HG03045 (cell line): Measurements from ENCODE around the gene ZBED4.

ENCODE experiments used
- ATAC-seq: cut with Tn5 transposase; IDR thresholded peaks from one replicate; pipeline ENCODE4 v1.9.1; 2021; ENCODE audit warnings: mild to moderate bottlenecking, moderate library complexity; ENCODE audit not compliant: unreplicated experiment

The ZBED4 gene

DNA sequence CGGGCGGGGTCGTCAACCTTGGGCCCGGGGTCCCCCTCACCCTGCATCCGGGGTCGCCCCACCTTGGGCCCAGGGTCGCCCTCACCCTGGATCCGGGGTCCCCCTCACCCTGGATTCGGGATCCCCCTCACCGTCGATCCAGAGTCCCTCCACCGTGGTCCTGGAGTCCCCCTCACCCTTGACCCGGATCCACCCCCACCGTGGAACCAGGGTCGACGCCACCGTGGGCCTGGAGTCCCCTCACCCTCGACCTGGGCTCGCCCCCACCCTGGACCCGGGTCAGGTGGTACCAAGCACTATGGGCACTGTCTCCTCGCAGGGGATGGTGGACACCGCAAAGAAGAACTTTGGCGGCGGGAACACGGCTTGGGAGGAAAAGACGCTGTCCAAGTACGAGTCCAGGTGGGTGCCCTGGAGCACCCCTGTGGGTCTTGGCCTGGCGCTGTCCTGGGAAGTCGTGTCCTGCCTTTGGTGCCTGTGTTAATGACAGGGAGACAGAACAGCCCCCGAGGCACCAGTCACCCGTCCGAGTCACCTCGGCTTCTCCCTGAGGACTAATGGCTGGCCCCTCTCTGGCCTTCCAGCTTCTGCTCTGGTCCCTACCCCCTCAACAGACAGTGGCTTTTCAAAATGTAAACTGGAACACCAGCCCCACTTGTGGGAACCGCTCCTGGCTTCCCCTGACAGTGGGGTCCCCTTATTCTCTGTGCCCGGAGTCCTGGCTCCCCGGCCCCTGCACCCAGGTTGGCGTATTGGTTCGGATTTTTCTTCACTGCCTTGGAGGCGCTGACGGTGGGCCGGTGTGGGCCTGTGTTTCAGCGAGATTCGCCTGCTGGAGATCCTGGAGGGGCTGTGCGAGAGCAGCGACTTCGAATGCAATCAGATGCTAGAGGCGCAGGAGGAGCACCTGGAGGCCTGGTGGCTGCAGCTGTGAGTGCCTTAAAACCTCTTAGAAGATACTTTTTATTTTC lies 65.6 kb downstream of the ZBED4 start:
- peak; percentile 5 for ATAC-seq

GRCh38 chr22:49920859-49921258 lies 67.2 kb downstream of the ZBED4 start:
- no peak for ATAC-seq

DNA sequence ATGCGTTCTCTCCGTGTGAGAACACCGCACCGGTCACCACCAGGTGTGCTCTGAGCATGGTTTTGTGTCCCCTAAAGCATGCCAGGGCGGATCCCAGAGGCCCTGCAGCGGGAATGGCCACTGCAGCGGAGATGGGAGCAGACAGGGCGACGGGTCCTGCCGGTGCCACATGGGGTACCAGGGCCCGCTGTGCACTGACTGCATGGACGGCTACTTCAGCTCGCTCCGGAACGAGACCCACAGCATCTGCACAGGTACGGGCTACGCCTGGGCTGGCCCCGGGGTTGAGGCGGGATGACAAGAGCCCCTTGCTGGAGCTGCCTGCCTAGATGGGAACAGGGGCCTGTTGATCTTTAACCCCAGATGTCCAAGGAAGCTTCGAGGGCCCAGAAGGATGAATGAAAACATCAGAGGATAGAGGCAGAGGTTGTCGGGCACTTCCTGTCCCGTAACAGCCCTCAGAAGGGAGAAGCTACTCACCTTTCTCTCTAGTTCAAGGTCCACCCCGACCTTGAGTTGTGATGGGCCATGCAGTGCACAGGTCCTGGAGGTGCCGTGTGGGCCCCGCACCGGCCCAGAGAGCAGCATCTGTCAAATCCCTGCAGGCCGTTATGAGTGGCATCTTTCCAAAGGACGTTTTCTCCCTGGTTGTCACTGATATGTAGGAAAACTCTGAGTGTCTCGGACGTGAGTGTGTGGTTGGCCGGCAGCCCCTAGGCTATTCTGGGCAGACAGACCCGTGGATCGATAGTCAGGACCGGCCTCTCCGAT lies 68.0 kb downstream of the ZBED4 start:
- ATAC-seq = no peak

GRCh38 chr22:49922484-49922883 lies 68.8 kb downstream of the ZBED4 start:
- ATAC-seq = no peak

DNA sequence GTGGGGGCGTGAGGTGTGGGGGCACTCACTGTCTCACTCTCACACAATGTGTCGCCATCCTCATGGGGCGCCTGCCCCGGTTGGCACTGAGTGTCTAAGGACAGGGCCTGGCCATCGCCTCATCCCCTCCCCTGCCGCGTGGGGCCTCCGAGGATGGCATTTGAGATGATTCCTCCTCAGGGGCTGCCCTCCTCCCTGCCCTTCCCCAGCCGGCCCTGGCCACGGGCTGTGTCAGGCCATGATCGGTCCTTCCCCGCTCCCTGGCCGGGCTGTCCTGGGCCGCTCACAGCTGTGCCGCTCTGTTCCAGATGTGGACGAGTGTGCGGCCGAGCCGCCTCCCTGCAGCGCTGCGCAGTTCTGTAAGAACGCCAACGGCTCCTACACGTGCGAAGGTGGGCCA lies 69.3 kb downstream of the ZBED4 start:
- no peak for ATAC-seq

GRCh38 chr22:49923445-49923844 lies 69.8 kb downstream of the ZBED4 start:
- no peak for ATAC-seq

GRCh38 chr22:49924113-49924833 lies 70.6 kb downstream of the ZBED4 start:
- ATAC-seq = no peak

DNA sequence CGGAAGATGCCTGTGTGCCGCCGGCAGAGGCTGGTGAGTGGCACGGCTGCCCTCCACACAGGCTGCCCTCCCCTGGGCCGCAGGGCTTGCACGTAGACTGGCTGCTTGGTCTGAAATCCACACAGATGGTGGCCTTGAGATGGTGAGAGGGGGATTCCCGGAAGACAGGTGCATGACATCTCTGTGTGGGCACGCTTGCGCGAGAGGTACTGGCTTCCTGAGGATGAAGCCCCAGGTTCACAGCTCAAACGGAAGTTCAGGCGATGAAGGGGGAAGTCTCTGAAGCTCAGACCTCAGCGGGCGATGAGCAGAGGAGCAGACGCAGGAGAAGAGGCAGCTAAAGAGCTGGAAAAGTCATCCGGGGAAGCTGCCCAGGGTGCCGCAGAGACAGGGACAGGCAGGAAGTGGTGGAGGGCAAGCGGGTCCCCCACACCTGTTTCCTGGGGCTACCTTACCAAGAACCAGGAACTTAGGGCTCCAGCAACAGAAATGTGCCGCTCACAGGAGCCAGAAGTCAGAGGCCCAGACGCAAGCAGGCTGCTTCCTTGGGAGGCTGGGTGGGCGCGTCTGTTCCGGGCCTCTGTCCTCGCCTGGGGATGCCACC lies 72.0 kb downstream of the ZBED4 start:
- ATAC-seq = no peak

- ATAC-seq = no peak
Observed at GRCh38 chr22:49926916-49927315, 73.3 kb downstream of the ZBED4 start.

DNA sequence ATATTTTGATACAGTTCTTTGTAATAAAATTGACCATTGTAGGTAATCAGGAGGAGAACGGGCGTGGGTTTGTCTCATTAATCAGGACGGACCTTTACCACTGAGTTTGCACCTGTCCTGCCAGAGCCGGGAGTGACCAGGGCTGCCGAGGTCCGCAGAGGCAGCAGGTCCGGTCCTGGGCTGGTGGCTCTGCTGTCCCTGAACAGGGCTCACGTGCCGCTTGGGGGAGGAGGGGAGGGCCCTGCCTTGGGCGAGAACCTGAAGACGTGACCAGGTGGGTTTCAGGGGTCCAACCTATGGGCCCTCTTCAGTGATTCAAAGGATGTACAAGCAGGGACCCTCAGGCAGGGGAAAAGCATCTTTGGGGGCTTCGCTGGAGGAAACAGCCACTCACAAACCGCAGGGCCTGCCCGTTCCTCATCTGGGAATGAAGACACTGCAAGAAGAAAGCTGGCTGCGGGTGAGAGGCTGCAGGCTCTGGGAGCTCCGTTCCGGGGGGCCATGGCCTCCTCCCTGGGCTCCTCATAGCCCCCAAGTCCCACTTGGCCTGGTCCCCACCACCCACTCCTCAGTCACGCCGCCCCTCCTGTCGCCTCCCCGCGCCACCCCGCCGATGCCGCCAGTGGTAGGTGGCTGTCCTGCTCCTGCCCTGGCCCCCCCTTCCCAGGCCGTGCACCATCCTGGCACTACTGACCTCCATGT lies 74.0 kb downstream of the ZBED4 start:
- no peak for ATAC-seq

DNA sequence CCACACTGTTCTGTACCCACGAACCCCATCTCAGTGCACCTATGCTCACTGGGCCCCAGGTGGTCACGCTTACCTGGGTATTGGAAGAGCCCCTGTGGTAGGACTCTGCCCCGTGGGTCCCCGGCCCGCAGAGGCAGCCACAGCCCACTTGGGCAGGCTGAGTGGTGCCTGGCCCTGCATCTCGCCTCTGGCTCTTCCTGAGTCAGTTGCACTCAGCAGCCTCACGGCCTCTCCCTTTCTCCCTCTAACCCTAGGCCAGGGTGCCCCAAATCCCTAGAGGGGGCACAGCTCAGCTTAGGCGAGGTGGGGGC lies 74.5 kb downstream of the ZBED4 start:
- ATAC-seq = no peak

DNA sequence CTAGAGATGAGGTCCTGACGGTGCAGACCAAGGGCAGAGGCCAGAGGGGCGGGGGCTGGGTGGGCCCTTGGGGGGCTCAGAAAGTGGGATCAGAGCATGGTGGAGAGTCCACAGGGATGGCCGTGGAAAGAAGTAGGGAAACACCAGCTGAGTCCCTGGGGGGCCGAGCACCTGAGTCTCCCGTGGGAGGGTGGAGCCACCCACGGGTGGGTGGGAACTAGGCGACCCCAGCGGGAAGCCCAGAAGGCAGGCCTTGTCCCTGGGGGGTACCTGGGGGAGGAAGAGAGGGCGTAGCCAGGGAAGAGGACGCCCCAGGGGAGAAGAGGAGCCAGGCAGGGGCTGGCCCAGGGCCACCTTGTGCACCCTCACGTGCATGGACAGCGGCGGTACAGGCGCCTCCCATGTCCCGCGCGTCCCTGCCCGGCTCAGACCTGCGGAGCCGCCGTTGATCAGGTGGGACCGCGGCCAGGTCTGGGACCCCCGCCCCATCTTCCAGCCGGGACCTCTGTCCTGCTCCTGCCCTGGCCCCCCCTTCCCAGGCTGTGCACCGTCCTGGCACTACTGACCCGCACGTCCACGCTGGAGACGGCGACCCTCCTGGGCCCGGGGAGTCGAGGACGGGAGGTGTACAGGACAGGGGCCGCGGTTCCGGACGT lies 75.0 kb downstream of the ZBED4 start:
- no peak for ATAC-seq

DNA sequence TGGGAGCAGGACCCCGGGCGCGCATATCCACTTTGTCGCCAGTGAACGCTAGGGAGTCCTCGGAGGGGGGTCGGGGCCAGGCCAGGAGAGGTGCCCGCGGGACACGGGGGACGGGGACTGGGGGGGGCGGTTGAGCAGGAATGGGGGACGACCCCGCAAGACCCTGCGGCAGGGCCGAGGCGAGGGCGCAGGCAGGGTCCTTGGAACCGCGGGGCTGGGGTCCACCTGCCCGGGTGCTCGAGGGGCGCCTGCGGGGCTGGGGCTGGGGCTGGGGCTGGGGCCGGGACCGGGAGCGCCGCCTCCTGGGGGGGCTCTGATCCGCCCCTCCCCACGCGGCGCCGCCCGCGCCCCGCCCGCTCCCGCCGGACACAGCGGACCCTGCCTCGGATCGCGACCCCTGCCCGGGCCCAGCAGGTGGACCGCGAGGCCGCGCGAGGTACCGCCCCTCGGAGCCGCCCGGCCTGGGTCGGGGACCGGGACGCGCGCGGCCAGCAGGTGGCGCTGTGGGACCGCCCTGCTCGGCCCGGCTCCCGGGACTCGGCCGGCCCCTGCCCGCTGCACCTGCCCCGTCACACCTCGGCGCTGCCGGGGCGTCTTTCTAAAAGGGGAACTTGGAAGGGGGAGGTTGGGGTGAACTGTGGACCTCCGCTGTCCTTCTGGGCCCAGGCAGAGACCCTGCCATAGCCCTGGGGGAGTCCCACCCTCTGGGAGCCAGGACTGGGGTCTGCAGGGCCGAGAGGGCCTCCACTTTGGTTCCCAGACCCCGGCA lies 75.8 kb downstream of the ZBED4 start:
- ATAC-seq = no peak

- ATAC-seq = no peak
Observed at GRCh38 chr22:49929994-49930575, 76.4 kb downstream of the ZBED4 start.

DNA sequence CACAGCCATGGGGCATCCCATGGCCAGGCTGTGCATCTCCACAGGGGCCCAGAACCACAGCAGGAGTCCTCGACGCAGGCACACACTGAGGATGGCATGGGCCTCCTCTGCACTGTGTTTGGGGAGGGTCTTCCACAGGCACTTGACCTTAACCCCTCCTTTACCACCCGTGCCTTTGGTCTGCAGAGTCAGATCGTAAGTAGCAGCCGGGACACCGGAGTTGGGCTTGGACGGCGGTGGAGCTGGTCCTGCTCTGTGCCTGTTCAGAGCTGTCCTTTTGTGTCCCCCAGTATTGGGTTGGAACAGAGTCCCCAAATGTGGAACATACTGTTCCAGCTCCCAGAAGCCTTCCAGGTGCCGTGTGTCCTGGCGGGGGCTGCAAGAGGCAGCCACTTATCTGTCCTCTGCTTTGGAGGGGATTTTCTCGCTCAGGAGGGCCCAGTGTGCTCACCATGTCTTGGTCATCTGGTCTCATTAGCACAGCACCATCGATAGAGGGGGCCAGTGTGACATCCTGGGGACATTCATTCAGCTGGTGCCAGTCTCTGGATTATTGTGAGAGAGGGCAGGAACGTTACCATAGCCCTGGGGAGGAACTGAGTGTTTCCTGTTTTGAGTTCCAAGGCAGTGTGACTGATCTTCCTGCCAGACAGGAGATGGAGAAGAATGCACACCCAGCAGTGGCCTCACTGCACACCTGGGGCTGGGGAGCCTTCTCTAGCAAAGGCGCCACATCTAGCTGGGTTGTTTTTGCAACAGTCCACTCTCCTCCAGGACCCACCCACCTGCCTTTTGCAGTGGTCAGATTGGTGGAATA lies 77.2 kb downstream of the ZBED4 start:
- no peak for ATAC-seq

DNA sequence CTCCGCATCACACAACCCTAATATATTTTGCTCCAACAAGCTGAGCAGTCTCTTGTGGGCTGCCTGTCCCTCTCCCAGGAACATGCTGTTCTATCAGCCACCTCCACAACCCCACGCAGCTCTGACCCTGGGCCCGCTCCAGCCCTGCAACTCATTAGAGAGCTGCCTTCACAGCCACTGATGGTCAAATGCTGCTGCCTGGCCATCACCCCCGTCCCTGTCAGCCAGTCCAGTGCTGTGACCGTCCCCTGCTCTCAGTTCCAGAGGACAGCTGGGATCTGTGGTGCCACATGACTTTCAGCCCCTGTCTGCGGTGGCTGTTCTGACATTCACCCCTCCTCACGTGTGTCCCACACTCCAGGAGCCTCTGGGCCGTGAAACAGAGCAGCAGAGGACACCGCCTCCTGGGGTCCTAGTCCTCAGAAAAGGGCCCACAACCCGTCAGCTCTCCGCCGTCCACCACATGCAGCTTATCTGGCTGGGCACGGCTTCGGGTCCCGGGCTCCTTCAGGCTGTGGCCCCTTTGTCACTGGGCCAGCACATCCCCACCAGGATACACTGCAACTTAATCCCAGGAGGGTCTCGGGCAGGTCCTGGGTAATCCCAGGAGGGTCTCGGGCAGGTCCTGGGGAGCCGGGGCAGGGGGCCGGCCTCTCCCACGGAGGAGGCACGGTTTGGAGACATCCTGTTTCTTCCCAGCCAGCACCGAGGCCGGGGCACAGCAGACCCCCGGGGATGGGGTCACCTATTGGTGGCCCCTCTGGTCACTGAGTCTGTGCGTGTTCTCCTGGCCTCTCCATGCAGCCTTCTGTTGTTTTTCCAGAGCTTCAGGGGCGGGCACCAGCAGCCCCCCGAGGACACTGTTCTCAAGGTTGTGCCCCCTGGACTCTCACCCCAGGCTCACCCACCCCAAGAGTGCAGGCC lies 79.9 kb downstream of the ZBED4 start:
- no peak for ATAC-seq
